Keratinocyte (primary cell): ENCODE results near the gene TSPAN18. TPM values are rescaled to one million over a fixed set of nuclear protein-coding genes. Genes with fewer than 3 reads are reported as not detected.

Experiments used
- DNase-seq: peaks from one replicate; pipeline ENCODE4 v3.0.0-alpha.2; 2011; ENCODE audit warnings: low read depth, missing footprints, low spot score
- FAIRE-seq: peaks from 2 replicates; lab custom pipeline; 2011; peaks lifted over from hg19 to GRCh38; lab: Jason Lieb, UNC
- H2AFZ ChIP-seq: 2 replicates; pipeline ENCODE4 v1.6.0; 2012; ENCODE audit warnings: low read length, control low read depth, inconsistent platforms; ENCODE audit not compliant: control insufficient read depth
- H3K27ac ChIP-seq: 2 replicates; pipeline ENCODE4 v1.5.1; 2011; ENCODE audit warnings: low read length; ENCODE audit not compliant: control insufficient read depth, insufficient read depth
- H3K27me3 ChIP-seq: 3 replicates; pipeline ENCODE4 v1.6.0; 2011; ENCODE audit warnings: low read length; ENCODE audit not compliant: control insufficient read depth, insufficient read depth; ENCODE audit errors: extremely low read depth
- H3K36me3 ChIP-seq, 2 experiments: 2 replicates in 1 of 2; 3 replicates in 1 of 2; pipeline ENCODE4 v1.5.1; 2011; ENCODE audit warnings: low read length in 2 of 2, mild to moderate bottlenecking in 1 of 2; ENCODE audit not compliant: control insufficient read depth in 2 of 2, insufficient read depth in 2 of 2; ENCODE audit errors: extremely low read depth in 1 of 2
- H3K4me1 ChIP-seq: 3 replicates; pipeline ENCODE4 v1.5.1; 2011; ENCODE audit warnings: low read length; ENCODE audit not compliant: control insufficient read depth, insufficient read depth; ENCODE audit errors: extremely low read depth
- H3K4me2 ChIP-seq: 3 replicates; pipeline ENCODE4 v1.6.0; 2011; ENCODE audit warnings: low read depth, low read length; ENCODE audit not compliant: control insufficient read depth, insufficient read depth; ENCODE audit errors: extremely low read depth
- H3K4me3 ChIP-seq, 3 experiments: fragments of 200-600 bp in 1 of 3; sonication (generic) in 1 of 3; 2 replicates in 2 of 3; 3 replicates in 1 of 3; pipeline ENCODE4 v1.5.1; 2011 to 2016; ENCODE audit warnings: low read length in 3 of 3, mild to moderate bottlenecking in 3 of 3, control low read depth in 2 of 3, inconsistent platforms in 1 of 3, low read depth in 1 of 3, mixed read lengths in 1 of 3, mixed run types in 1 of 3, moderate library complexity in 1 of 3; ENCODE audit not compliant: control insufficient read depth in 2 of 3, insufficient read depth in 2 of 3; ENCODE audit errors: extremely low read depth in 1 of 3
- H3K79me2 ChIP-seq: 2 replicates; pipeline ENCODE4 v1.6.0; 2012; ENCODE audit warnings: low read length; ENCODE audit not compliant: control insufficient read depth, insufficient read depth
- H3K9ac ChIP-seq: 3 replicates; pipeline ENCODE4 v1.6.0; 2011; ENCODE audit warnings: low read length; ENCODE audit not compliant: control insufficient read depth, insufficient read depth; ENCODE audit errors: extremely low read depth
- H3K9me1 ChIP-seq: 3 replicates; pipeline ENCODE4 v1.6.0; 2011; ENCODE audit warnings: low read length; ENCODE audit not compliant: control insufficient read depth, insufficient read depth; ENCODE audit errors: extremely low read depth
- H3K9me3 ChIP-seq: 2 replicates; pipeline ENCODE4 v1.5.1; 2012; ENCODE audit warnings: low read depth, low read length; ENCODE audit not compliant: control insufficient read depth
- H4K20me1 ChIP-seq: 3 replicates; pipeline ENCODE4 v1.6.0; 2011; ENCODE audit warnings: low read length; ENCODE audit not compliant: control insufficient read depth, insufficient read depth; ENCODE audit errors: extremely low read depth
- CTCF ChIP-seq, 3 experiments: IDR thresholded peaks in 1 of 3; conservative IDR thresholded peaks in 1 of 3; optimal IDR thresholded peaks in 1 of 3; 2 replicates in 2 of 3; 3 replicates in 1 of 3; pipeline versions ENCODE3 to v1.5.1; 2011; ENCODE audit warnings: low read length in 3 of 3, mild to moderate bottlenecking in 3 of 3, moderate library complexity in 2 of 3, control low read depth in 1 of 3, inconsistent platforms in 1 of 3; ENCODE audit not compliant: insufficient read depth in 2 of 3; ENCODE audit errors: extremely low read depth in 1 of 3
- EZH2 ChIP-seq: IDR thresholded peaks from one replicate; pipeline ENCODE4 v1.6.1; 2012; ENCODE audit warnings: inconsistent platforms, mild to moderate bottlenecking, low read length, moderate library complexity
- dilution Hi-C: fragments of 300-500 bp; cut with MboI; formaldehyde crosslinking; loops from one replicate; pipeline ENCODE4 v1.7.0; 2020; ENCODE audit warnings: low sequenced_read_pairs; ENCODE audit not compliant: extremely low pct_ligation_motif_present
- polyA plus RNA-seq, 5 experiments: library from polyadenylated mRNA; depleted of rRNA in 3 of 5; stranded (reverse) in 3 of 5; stranded (forward) in 1 of 5; unstranded in 1 of 5; fragments of >200 nt; gene quantifications; 1 replicate in 1 of 5; 2 replicates in 3 of 5; 3 replicates in 1 of 5; pipeline versions ENCODE4 v1.2.1 to v1.2.3, GENCODE V29; 2011 to 2012; ENCODE audit warnings: missing spikeins in 2 of 5, low read depth in 1 of 5, low replicate concordance in 1 of 5

TSPAN18 gene
- polyA plus RNA-seq, 1 donor (not counting 4 experiments of a cell fraction or from before 2014, with no cell fraction given): not detected

- Histone ChIP-seq H3K9ac (no peak overlapping the region), H4K20me1 (no peaks in the 10 kb centered on the region), H3K79me2 (no peaks in the 10 kb centered on the region), H3K27ac (no peak overlapping the region), H2AFZ (no peak overlapping the region), H3K9me3 (no peaks in the 10 kb centered on the region), H3K4me3 (no peak overlapping the region), H3K4me1 (no peaks in the 10 kb centered on the region), H3K9me1 (no peaks in the 10 kb centered on the region), H3K36me3 (no peaks in the 10 kb centered on the region), H3K4me2 (no peak overlapping the region), H3K27me3 (peaks cover 11% of the 10 kb centered on the region)
- TF ChIP-seq EZH2 (no peak), CTCF (optimal IDR thresholded peaks at IDR 0.05 in 1 of 3, IDR thresholded peaks at IDR 0.05 in 1 of 3, conservative IDR thresholded peaks at IDR 0.05 in 1 of 3; ENCODE audit: extremely low read depth in 1 of 3, insufficient read depth in 2 of 3, low read length in 3 of 3) (no peak)
- no peak for FAIRE-seq
- dilution Hi-C loops: no loop called here
- DNase-seq: no peak
These were observed 54.9 kb downstream of the TSPAN18 start for GRCh38 chr11:44781655-44782054.

- Histone ChIP-seq H3K4me1 (no peaks in the 10 kb centered on the region), H3K27me3 (peaks cover 11% of the 10 kb centered on the region), H4K20me1 (no peaks in the 10 kb centered on the region), H3K4me3 (no peak overlapping the region), H2AFZ (no peak overlapping the region), H3K27ac (no peak overlapping the region), H3K9ac (no peak overlapping the region), H3K36me3 (no peaks in the 10 kb centered on the region), H3K4me2 (no peak overlapping the region), H3K79me2 (no peaks in the 10 kb centered on the region), H3K9me1 (no peaks in the 10 kb centered on the region), H3K9me3 (no peaks in the 10 kb centered on the region)
- FAIRE-seq (no peak), DNase-seq (no peak)
- dilution Hi-C loops: no loop called here
- no peak for TF ChIP-seq CTCF (optimal IDR thresholded peaks at IDR 0.05 in 1 of 3, IDR thresholded peaks at IDR 0.05 in 1 of 3, conservative IDR thresholded peaks at IDR 0.05 in 1 of 3; ENCODE audit: extremely low read depth in 1 of 3, insufficient read depth in 2 of 3, low read length in 3 of 3)
- TF ChIP-seq EZH2: no peak
These were observed 55.7 kb downstream of the TSPAN18 start for GRCh38 chr11:44782478-44782877.
